Thymus (tissue), 11 donors: Measurements from ENCODE around the gene SHROOM3. TPM values are rescaled to one million over a fixed set of nuclear protein-coding genes. Genes with fewer than 3 reads are reported as not detected.

ENCODE experiments used
- DNase-seq, 9 donors: peaks; one replicate each; pipeline ENCODE4 v3.0.0-alpha.2; 2013; ENCODE audit warnings: low spot score in 9 of 9, low read depth in 6 of 9, missing footprints in 1 of 9
- H3K27ac ChIP-seq, 2 donors: one replicate each; pipeline ENCODE4 v1.5.1; 2013; ENCODE audit warnings: control low read depth in 1 of 2, low read depth in 1 of 2, low read length in 1 of 2, mild to moderate bottlenecking in 1 of 2, moderate library complexity in 1 of 2
- H3K27me3 ChIP-seq, 2 donors: one replicate each; pipeline ENCODE4 v1.5.1; 2013; ENCODE audit warnings: low read length in 1 of 2; ENCODE audit not compliant: control insufficient read depth in 2 of 2, insufficient read depth in 1 of 2
- H3K36me3 ChIP-seq, 2 donors: one replicate each; pipeline ENCODE4 v1.5.1; 2013; ENCODE audit warnings: low read length in 1 of 2, mild to moderate bottlenecking in 1 of 2, moderate library complexity in 1 of 2; ENCODE audit not compliant: control insufficient read depth in 2 of 2, insufficient read depth in 2 of 2
- H3K4me1 ChIP-seq, 2 donors: one replicate each; pipeline ENCODE4 v1.5.1; 2013; ENCODE audit warnings: low read length in 2 of 2; ENCODE audit not compliant: control insufficient read depth in 2 of 2, insufficient read depth in 2 of 2
- H3K4me3 ChIP-seq, 2 donors: one replicate each; pipeline ENCODE4 v1.5.1; 2013; ENCODE audit warnings: low read length in 2 of 2, control low read depth in 1 of 2, mild to moderate bottlenecking in 1 of 2
- H3K9me3 ChIP-seq, 2 donors: one replicate each; pipeline ENCODE4 v1.5.1; 2013; ENCODE audit warnings: low read length in 1 of 2, mild to moderate bottlenecking in 1 of 2; ENCODE audit not compliant: control insufficient read depth in 2 of 2, insufficient read depth in 1 of 2
- WGBS: extraction: QIAGEN DNeasy Blood & Tissue Kit; methylation state at CpG from one replicate; pipeline ENCODE4 v1.1.7; 2013; 5-methylcytosine and 5-hydroxymethylcytosine counted together
- polyA plus RNA-seq: library from polyadenylated mRNA; stranded (reverse); fragments of 200-250 nt; gene quantifications from one replicate; pipeline ENCODE4 v1.2.3, GENCODE V29; 2013
- total RNA-seq: library from RNA; stranded (reverse); fragments of 120-200 nt; gene quantifications from one replicate; pipeline ENCODE4 v1.2.4, GENCODE V29; 2013
- donor health status: healthy.

SHROOM3 gene
- total and polyA plus RNA-seq, 2 donors, result 1.2 to 1.7 TPM

- WGBS, result 94% methylated on average over 4 of the region's 4 CpGs
- no peaks in the 10 kb centered on the region for H3K36me3 ChIP-seq
- peaks cover 0 to 5% of the 10 kb centered on the region in 2 donors for H3K4me1 ChIP-seq
Observed at GRCh38 chr4:76699751-76700310, 264.8 kb downstream of the SHROOM3 start.

GRCh38 chr4:76702440-76703122 lies 267.6 kb downstream of the SHROOM3 start:
- Histone ChIP-seq H3K27ac (no peak overlapping the region), H3K4me1 (no peaks in the 10 kb centered on the region), H3K9me3 (no peaks in the 10 kb centered on the region), H3K36me3 (no peaks in the 10 kb centered on the region), H3K4me3 (no peak overlapping the region), H3K27me3 (no peaks in the 10 kb centered on the region)
- 98% methylated on average over 4 of the region's 4 CpGs for WGBS
- DNase-seq, result no peak

More at GRCh38 chr4:76699751-76700310, 264.8 kb downstream of the SHROOM3 start:
- Histone ChIP-seq H3K27me3 (no peaks in the 10 kb centered on the region), H3K27ac (no peak overlapping the region), H3K4me3 (no peak overlapping the region), H3K9me3 (no peaks in the 10 kb centered on the region)
- DNase-seq, result no peak

GRCh38 chr4:76703123-76703490 lies 268.1 kb downstream of the SHROOM3 start:
- Histone ChIP-seq H3K27ac (no peak overlapping the region), H3K9me3 (no peaks in the 10 kb centered on the region), H3K27me3 (no peaks in the 10 kb centered on the region), H3K4me3 (no peak overlapping the region), H3K36me3 (no peaks in the 10 kb centered on the region), H3K4me1 (no peaks in the 10 kb centered on the region)
- no peak for DNase-seq
- 96% methylated on average over 1 of the region's 1 CpG for WGBS

DNA sequence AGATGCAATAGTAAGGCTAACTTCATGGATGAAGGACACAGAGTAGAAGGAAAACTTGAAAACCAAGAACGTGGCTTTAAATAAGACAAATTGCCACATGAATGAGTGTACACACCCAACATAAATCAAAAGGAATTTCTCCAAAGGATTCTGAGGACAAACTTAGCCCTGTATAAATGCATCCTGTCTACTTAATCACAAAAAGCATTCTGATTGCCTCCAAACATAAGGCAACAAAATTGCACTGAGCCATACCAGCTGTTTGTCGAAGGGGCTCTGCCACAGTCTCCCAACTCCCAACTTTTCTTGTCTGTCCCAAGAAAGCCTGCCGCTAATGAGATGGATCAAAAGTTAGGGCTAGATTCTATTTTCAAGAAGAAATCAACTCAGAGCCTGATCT lies 268.6 kb downstream of the SHROOM3 start:
- DNase-seq, result no peak
- H3K27me3 ChIP-seq, result no peaks in the 10 kb centered on the region
- no peaks in the 10 kb centered on the region for H3K36me3 ChIP-seq
- no peaks in the 10 kb centered on the region for H3K9me3 ChIP-seq
- 96% methylated on average over 3 of the region's 3 CpGs for WGBS
- no peak overlapping the region for H3K27ac ChIP-seq
- H3K4me3 ChIP-seq, result no peak overlapping the region
- H3K4me1 ChIP-seq, result no peaks in the 10 kb centered on the region

GRCh38 chr4:76704133-76704881 lies 269.3 kb downstream of the SHROOM3 start:
- H3K4me3 ChIP-seq, result no peak overlapping the region
- 91% methylated on average over 3 of the region's 3 CpGs for WGBS
- H3K9me3 ChIP-seq, result no peaks in the 10 kb centered on the region
- H3K27me3 ChIP-seq, result no peaks in the 10 kb centered on the region
- no peak overlapping the region for H3K27ac ChIP-seq
- no peaks in the 10 kb centered on the region for H3K36me3 ChIP-seq
- no peaks in the 10 kb centered on the region for H3K4me1 ChIP-seq
- no peak for DNase-seq

GRCh38 chr4:76705472-76705871 lies 270.4 kb downstream of the SHROOM3 start:
- no peak for DNase-seq
- Histone ChIP-seq H3K27me3 (no peaks in the 10 kb centered on the region), H3K36me3 (no peaks in the 10 kb centered on the region), H3K9me3 (no peaks in the 10 kb centered on the region), H3K4me3 (no peak overlapping the region), H3K27ac (no peak overlapping the region), H3K4me1 (no peaks in the 10 kb centered on the region)
- 92% methylated on average over 1 of the region's 1 CpG for WGBS

DNA sequence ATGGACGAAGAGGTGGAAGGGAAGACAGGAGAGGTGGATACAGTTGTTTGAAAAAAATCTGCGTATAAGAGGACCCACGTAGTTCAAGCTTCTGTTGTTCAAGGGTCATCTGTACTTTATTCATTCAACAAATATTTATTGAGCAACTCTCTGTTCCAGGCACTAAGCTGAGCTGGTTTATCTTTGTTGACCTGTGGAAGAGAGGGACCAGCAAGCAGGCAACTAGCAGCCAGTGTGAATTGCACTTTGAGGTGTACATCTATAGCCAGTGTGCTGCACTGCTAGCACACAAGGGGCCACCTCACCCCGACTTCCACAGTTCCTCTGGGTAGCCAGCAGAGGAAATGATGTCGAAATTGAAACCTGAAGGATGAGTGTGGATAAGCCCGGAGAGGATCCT lies 271.6 kb downstream of the SHROOM3 start:
- no peak for DNase-seq
- Histone ChIP-seq H3K27me3 (no peaks in the 10 kb centered on the region), H3K36me3 (no peaks in the 10 kb centered on the region), H3K4me1 (no peaks in the 10 kb centered on the region), H3K4me3 (no peak overlapping the region), H3K9me3 (no peaks in the 10 kb centered on the region), H3K27ac (no peak overlapping the region)
- WGBS, result 97% methylated on average over 6 of the region's 6 CpGs

- Histone ChIP-seq H3K27me3 (no peaks in the 10 kb centered on the region), H3K9me3 (no peaks in the 10 kb centered on the region), H3K4me1 (no peaks in the 10 kb centered on the region), H3K4me3 (no peak overlapping the region), H3K27ac (no peak overlapping the region), H3K36me3 (no peaks in the 10 kb centered on the region)
- no peak for DNase-seq
- 97% methylated on average over 5 of the region's 5 CpGs for WGBS
Observed at GRCh38 chr4:76708971-76709771, 274.1 kb downstream of the SHROOM3 start.

DNA sequence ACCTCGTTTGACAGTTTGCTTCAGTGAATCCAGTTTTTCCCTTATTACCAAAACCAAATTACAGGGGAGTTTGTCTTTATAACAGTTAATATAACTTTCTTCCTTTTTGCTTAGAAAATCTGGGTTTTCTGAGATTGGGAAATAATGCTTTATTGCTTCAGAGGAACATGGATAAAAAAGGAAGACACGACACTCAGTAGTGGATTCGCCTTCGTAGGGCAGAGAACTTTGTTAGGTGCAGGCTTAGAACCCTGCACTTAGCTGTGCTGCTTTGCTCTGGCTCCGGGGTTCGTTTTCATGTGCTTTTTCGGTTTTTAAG lies 274.7 kb downstream of the SHROOM3 start:
- 95% methylated on average over 7 of the region's 7 CpGs for WGBS
- DNase-seq, result no peak
- Histone ChIP-seq H3K9me3 (no peaks in the 10 kb centered on the region), H3K4me1 (no peaks in the 10 kb centered on the region), H3K27ac (no peak overlapping the region), H3K4me3 (no peak overlapping the region), H3K27me3 (no peaks in the 10 kb centered on the region), H3K36me3 (no peaks in the 10 kb centered on the region)
